ENCODE data around the gene GALNS.

GALNS gene

DNA sequence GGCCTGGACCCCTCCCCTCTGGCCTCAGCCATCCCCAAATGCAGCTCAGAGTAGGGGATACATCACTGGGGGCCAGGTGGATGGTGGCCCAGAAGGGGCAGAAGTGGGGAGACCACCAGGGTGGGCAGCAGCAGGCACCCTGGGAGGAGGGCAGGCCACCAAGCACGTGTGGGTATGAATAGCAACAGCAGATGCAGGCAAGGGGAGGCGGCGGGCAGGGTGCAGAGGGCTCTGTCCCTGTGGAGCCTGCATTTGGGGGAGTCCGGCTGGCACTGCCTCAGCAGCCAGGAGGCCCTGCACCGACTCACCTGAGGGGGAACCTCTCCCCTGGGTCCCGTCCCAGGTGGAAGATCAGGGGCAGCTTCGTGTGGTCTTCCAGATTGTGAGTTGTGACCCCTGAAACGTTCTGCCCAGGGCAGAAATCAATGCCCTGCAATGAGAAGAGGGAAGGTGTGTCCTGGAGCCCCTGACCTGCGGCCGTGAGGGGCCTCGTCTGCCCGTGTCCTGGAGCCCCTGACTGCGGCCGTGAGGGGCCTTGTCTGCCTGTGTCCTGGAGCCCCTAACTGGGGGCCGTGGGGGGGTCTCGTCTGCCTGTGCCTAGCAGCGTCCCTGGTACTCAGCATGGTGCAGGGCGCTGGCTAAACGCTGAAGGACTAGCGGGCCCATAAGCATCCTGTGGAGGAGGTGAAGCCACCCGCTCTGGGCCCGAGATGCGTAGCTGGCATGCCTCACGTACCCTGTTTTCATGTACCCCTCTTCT lies 34.3 kb downstream of the GALNS start:
- DNase-seq: no peak
- intact Hi-C loops (cut with DNase I): no loop called here

DNA sequence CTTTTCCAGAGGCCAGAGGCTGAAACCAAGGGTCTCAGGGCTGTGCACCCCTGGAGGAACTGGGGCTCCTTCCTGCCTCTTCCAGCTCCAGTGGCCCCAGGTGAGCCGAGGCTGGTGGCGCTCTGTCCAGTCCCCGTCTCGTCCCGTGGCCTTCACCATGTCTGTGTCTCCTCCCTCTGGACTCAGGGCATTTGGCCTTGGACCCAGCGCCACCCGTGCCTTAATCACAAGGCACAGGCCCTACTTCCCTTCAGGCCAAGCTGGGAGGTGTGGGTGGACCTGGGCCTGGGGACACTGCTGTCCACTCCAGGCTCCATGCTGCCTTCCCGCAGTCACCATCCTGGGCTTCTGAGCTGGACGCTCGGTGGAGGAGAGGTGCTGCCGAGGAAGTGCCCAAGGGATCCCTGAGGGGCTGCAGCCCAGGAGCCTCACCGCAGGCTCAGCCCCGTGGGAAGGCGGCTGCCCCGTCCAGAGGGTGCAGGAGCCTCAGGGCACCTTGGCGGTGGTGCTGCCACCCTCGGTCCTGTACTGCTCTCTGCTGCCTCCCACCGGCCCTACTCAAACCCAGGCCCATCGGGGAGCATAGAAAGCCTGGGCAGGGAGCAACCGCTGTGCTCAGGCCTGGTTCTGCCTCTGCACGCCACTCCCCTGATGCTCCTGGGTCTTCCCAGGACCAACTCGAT lies 35.4 kb downstream of the GALNS start:
- intact Hi-C loops (cut with DNase I): no loop called here
- DNase-seq: no peak

DNA sequence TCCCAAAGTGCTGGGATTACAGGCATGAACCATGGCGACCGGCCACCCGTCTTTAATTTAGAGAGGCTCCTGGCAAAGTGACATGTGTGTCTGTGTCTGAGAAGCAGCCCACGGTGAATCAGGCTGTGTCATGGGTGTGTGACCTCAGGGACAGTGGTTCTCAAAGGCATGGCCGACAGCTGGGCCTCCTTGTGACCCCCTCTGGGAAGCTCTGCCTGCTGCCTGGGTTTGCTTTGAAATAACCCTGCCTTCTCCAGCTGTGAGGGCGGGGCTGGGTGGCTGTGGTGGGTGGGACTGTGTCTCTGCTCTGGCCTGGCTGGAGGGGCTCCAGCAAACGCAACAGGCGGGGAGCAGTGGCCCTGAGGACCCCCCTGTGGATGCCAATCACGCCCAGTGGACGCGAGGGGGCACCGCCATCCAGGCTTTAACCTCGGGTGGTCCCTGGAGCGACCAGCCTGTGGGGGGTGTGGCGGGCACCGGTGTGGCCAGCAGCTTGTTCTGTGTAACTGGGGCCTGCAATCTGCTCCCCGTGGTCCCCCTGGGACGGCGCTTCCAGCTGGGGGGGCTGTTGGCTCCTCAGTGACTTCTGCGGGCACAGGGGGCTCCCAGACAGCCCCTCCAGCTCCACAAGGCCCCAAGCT lies 36.2 kb downstream of the GALNS start:
- intact Hi-C loops (cut with DNase I): no loop called here
- DNase-seq: no peak

DNA sequence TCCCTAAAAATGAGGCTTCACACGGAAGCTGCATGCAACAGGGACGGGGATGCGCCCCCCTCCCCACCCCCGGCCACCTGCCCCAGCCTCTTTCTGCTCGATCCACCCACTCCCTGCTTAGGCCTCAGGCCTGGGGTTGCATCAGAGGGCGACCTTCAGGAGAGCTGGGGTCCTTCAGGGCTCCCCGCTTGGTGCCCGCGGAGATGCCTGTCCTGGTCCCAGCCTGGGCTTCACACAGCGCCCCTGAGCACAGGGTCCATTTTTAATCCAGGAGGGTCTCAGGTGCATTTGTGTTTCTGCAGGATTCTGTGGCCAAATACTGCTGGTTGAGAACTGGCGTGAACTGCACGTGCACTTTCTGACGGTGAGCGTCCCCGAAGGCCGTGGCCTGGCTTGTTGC lies 37.6 kb downstream of the GALNS start:
- intact Hi-C loops (cut with DNase I): no loop called here
- no peak for DNase-seq

DNA sequence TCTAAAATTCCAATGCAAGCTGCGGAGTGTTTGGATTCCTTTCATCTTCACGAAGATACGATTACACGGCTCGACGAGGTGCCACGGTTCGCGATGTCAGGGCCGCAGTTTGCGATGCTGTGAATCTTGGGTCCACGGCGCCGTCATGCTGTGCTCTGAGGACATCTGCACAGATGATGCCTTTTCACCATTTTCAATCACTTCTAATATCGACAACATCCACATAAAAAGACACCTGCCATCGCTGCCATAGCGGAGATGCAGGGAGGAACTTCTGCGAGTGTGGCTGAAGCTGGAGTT lies 38.2 kb downstream of the GALNS start:
- intact Hi-C loops (cut with DNase I): no loop called here
- no peak for DNase-seq

DNA sequence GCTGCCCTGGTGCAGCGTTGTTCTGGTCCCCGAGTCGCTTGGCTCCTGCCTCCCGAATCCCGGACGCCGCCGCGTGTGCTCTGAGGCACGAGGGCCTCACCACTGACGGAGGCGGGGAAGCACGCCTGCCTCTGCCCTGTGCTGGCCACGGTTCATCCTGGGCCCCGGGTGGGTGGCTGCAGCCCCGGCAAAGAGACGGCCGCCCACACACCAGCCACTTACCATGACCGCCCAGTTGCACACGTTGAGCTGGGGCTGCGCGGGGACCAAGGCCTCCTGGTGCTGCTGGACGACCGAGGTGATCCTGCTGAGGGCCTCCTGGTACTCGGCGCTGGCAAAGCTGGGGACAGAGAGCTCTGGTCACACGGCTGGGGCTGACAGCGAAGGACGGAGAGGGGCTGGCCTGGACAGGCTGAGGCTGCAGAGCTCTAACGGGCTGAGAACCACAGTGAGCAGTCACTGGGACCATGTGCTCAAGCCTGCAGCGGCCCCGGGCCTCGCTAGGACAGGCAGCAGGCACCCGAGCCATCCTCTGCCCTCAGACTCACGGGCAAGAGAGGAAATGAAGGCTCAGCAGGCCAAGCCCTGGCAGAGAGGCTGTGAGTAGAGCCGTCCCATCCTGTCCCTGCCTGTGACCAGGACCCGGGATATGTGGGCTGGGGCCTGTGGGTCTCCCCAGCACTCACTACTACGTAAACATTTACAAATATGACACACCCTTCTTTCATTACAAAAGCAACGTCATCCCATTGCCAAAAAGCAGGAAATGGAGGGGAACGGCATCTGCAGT lies 38.8 kb downstream of the GALNS start:
- no peak for DNase-seq
- intact Hi-C loops (cut with DNase I): no loop called here

DNA sequence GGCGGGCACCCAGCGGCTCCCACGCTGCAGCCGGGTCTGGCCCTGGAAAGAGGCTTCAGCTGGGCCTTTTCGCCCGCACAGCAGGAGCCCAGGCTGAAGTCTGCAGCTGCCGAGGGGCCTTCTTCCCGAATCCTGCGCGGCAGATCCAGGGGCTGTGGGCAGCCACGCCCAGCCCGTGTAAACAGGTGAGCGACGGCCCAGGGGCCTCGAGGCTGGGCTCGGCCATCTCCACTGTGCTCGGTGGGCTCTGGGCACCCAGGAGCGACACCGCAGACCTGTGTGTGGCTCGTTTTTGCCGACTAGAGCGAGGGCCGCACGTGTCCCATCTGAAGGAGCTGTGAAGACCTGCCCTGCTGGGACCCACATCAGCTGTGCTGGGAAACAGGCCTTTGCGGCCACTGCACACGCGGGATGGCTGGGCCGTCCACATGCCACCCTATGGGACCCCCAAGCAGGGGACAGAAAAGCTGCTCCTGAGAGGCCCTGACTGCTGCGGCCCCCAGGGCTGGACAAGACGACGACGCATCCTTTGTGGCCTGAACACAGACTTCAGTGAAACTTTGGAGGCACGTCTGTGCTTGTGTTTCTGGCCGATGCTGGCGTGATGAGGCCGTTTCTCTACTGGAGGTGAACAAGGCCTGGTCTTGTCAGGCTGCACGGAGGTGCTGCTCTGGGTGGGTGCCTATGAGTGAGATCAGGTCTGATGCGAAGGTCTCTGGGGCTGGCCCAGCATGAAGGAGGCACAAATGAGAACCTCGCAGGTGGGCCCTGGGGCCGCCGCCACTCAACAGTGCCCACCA lies 39.8 kb downstream of the GALNS start:
- intact Hi-C loops (cut with DNase I): no loop called here
- DNase-seq: peak in 1 of 10 donors; percentile 64

DNA sequence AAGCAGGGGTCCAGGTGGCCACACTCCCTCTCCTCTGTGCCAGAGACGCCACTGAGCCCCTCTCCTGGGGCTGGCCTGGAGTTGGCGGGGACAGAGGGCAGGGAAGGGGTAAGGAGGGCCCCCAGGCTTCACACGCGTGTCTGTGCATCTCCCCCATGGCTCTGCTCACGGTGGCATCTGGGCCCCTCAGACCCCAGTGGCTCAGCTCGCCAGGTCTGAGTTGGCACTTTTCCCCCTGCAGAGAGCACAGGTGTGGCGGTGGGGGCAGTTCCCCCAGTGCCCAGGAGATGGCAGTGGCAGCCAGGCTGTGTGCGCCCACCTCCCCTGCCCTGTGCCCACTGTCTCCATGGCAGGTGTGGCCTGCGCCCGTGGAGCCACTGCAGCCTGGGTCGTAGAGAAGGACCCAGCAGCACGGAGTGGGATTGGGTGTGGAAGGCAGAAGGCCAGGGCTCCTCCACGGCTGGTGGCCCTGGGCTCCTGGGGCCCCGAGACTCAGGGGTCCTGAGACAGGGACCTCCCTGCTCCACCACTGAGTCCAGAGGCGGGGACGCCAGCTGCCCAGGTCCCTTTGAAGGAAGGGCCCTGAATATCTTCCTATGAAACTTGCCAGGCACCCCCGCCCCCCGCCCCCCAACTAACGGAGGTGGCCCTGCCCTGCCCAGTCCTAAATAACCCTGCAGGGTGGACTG lies 40.7 kb downstream of the GALNS start:
- DNase-seq: peak in 2 of 10 donors; percentile 16 to 48
- intact Hi-C loops (cut with DNase I): no loop called here

DNA sequence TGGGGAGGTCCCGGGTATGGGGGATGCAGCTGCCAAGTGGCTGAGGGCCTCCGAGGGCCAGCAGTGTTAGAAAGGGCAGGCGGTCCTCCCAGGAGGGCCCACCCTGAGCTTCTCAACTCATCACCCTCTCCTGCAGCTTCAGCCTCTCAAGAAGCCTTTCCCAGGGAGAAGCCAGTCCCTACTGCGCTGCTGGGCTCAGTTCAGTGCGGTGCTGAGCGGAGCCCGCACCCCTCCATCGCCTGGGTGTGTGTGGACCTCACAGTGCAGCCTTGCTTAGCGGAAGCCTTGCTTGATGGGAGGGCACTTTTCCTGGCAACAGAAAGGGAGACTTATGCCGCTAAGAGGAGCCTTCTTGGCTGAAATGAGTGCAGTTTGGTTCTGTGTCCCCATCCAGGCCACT lies 41.5 kb downstream of the GALNS start:
- intact Hi-C loops (cut with DNase I): no loop called here
- no peak for DNase-seq

DNA sequence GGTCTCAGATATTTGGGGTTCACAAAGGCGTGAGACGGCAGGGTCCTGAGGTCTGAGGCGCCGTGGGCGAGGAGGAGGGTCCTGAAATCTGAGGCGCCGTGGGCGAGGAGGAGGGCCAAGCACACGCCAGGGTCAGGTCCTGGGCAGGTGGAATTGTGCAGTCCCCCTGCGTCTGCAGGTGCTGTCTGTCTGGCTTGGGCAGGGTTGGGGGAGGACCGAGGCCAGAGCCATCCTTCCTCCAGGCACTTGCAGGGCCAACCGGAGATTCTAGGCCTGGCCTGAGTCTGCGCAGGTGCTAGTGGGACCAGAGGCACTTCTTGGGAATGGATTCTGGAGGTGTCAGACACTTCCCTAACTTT lies 42.6 kb downstream of the GALNS start:
- intact Hi-C loops (cut with DNase I): no loop called here
- no peak for DNase-seq

DNA sequence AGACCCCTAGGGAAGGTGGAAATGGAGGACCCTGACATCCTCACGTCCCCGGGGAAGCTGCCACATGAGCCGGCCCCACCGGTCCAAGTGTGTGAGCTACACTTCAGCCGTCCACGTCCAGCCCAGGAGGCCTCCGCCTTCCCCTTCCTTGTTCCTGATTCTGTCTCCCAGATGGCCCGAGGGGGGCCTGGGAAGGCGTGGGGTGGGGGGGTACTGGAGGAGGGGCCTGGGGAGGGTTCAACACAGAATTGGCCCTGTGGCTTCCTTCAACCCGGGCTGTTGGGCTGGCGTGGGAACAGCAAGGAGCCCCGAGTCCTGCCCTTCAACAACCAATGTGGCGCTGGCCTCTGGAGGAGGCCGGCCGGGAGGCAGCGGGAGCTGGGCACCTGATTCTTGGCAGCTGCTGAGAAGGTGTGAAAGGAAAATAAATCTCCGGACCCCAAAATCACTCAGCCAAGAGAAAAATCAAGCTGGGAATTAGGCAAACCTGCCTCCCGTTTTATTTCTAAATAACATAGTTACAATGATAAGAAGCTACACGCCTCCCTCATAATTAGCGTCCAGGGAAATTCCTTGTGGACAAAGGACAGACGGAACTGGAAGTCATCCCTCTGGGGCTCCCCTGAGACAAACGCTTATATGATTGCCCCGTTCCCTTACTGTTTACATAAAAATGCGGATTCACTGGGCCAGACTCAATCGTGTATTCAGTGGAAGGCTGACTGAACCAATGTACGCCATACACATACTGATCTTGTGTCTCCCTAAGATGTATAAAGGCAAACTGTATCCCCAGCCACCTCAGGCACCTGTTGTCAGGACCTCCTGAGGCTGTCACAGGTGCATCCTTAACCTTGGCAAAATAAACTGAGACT lies 43.2 kb downstream of the GALNS start:
- intact Hi-C loops (cut with DNase I): no loop called here
- DNase-seq: no peak

DNA sequence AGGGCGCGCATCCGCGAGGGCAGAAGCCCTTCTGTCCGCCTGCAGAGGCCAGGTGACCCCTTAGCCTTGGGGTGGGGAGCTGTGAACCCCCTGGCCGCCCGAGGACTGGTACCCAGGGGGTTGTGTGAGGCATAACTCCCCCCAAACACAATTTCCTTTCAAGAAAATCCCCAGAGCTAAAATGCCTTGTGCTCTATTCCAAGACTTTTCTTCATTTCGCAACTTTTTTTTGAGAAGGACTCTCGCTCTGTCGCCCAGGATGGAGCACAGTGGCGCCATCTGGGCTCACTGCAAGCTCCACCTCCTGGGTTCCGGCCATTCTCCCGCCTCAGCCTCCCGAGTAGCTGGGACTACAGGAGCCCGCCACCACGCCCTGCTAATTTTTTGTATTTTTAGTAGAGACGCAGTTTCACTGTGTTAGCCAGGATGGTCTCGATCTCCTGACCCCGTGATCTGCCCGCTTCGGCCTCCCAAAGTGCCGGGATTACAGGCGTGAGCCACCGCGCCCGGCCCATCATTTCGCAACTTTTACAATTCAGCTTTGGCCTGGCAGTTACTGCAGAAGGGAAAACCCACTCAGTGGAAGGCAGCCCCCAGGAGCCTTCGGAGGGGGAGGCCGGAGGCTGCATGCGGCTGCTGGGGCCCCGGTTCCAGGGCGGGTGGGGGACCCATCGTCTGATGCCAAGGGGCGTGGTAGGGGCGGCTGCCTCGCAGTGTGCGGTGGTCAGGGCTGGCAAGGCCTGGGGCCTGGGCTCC lies 44.1 kb downstream of the GALNS start:
- no peak for DNase-seq
- intact Hi-C loops (cut with DNase I): no loop called here

DNA sequence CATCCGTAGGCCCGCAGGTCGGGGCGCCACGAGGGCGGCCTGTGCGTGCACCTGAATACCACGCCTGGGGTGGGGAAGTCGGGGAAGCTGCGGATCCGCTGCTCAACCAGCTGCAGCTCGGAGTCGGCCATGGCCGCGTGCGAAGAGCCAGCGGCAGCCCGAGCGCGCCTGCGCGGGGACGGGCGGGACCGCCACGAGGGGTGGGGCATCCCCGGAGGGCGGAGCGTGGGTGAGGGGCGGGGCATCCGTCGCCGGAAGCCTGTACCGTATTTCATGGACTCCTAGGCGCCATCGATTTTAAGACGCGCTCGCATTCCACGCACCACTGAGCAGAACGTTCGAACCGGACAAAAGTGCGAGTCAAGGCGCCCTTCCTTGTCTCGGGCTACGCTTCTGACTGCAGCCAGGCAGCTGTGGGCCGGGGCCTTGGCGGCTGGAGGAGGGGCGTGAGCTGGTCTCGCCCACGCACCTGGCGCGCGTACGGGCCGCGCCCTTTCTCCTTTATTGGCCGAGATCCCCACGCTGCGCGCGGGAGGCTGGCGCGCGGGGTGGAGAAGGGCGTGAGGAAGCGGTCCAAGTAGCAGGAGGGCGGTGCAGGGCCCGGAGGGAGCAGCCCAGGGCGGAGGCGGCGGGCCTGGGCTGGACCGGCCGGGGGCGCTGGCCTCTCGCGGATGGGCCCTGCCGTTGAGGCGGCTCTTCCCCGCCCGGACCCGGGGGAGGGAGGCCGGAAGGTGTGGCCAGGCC lies 44.8 kb downstream of the GALNS start, which contains the start of gene APRT:
Gene APRT (minus strand): TSS at position 160 of the 744 bp plus-strand sequence. CDS start 29 bp downstream, at position 131.
- intact Hi-C loops (cut with DNase I): loop anchor here (1.0 to 2.0 kb wide), 2 partner anchors 9 to 45 kb away; partner anchors contain the start of genes CDT1, GALNS and TRAPPC2L
- DNase-seq: peak; percentile 88 to 99 (median 94)

DNA sequence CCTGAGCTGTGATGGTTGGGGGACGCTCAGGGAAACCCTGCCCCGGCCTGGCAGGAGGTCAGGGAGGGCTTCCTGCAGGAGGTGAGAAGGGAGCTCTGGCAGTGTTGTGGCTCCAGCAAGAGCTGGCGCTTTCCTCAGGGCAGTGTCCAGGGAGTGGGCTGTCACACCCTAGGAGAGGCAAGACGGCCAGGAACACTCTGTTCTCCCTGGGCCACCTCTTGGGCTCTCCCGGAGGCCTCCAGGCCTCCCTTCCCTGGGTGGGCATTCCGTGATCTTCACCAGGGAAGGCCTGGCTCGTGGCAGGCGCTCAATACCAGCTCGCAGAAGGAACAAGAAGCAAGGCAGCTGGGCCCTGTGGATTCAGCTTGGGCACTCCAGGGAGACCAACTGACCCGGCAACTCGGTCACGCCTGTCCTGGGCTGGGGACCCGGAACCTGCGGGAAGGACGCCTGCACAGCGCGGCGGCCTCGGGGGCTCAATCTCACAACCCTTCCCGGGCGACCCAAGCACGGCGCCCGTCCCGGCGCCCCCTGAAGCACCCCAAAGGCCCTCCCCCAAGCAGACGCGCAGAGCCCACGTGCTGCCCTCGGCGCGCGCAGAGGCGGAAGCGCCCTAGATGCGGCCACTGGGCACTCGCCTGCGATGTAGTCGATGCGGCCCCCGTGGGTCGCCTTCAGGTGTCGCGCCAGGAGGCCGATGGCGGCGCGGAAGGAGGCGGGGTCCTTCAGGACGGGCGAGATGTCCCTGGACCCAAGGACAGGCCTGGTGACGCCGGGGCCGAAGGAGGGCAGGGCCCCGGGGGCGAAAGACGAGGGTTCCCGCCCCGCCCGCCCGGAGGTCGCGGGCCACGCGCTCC lies 45.6 kb downstream of the GALNS start:
- DNase-seq: peak; percentile 76 to 98 (median 86)
- intact Hi-C loops (cut with DNase I): loop anchor here (1.0 to 2.0 kb wide), 2 partner anchors 8 to 46 kb away; partner anchors contain the start of genes CDT1, GALNS and TRAPPC2L

DNA sequence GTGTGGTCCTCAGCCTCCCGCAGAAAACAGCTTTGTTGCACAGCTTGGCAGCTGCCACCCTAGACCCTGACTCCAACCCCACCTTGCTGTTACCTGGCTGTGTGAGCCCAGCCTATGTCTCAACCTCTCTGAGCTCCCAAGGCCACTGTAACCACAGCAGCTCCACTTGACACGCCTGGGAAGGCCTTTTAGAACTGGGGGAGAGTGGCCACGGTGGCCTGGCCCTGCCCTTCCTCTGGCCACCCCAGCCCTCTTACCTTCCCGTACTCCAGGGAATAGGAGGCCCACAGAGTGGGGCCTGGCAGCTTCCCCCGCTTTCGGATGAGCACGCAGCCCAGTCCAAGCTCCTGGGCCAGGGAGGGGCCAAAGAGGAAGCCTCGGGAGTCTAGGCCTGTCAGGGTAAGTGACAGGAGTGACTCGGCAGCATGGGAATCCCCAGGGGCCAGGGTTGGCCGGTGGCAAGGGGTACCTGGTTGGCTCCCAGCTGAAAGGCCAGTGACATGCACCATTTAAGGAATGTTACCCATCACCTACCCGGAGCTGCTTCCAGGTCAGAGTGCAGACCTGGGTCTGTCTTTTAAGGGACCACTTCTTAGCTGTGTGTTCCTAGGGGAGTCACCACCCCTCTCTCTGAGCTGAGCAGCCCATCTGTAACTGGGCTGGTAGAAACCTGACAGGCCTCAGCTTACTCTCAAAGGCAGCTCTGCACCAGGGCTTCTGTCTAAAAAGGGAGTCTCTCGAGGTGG lies 46.4 kb downstream of the GALNS start:
- DNase-seq: no peak
- intact Hi-C loops (cut with DNase I): loop anchor here (2.0 kb wide), 1 partner anchor 46 kb away; the partner anchor contains the start of genes GALNS and TRAPPC2L

Data from posterior cingulate gyrus (tissue), 11 donors.